ENCODE data around the gene PDS5B. TPM values are rescaled to one million over a fixed set of nuclear protein-coding genes. Genes with fewer than 3 reads are reported as not detected.

PDS5B gene
- total RNA-seq, 1 experiment from 2014 or later = 26.5 TPM

- no peaks in the 10 kb centered on the region for H3K9me2 ChIP-seq (ENCODE audit: insufficient read depth)
- H3K9ac ChIP-seq (ENCODE audit: low read length) = no peak overlapping the region
- DNase-seq (ENCODE audit: low read depth, low spot score) (no peak), ATAC-seq (no peak)
- H3K79me2 ChIP-seq (ENCODE audit: insufficient read depth, low read length) = peaks cover 88% of the 10 kb centered on the region
- no peaks in the 10 kb centered on the region for H3K36me3 ChIP-seq (ENCODE audit: control insufficient read depth in 1 of 2, insufficient read depth in 2 of 2, low read length in 2 of 2)
- H3K4me2 ChIP-seq (ENCODE audit: low read length) = no peak overlapping the region
- H2AFZ ChIP-seq (ENCODE audit: low read depth, low read length, poor library complexity, severe bottlenecking) = no peak overlapping the region
- BruUV-seq (replicated peaks) = no TSS peak
- no peak overlapping the region for H3K4me3 ChIP-seq (replicated peaks in 1 of 2; ENCODE audit: low read depth in 1 of 2, low read length in 2 of 2)
- intact Hi-C loops (cut with micrococcal nuclease) = no loop called here
- H4K20me1 ChIP-seq (ENCODE audit: insufficient read depth) = peaks cover 6% of the 10 kb centered on the region; the same call in 1 of the 2 replicates
- POLR2A ChIA-PET = no interaction called here
- no peaks in the 10 kb centered on the region for H3K4me1 ChIP-seq (ENCODE audit: control insufficient read depth in 1 of 2, insufficient read depth in 2 of 2, low read length in 2 of 2)
- TF ChIP-seq, protein P1, sequence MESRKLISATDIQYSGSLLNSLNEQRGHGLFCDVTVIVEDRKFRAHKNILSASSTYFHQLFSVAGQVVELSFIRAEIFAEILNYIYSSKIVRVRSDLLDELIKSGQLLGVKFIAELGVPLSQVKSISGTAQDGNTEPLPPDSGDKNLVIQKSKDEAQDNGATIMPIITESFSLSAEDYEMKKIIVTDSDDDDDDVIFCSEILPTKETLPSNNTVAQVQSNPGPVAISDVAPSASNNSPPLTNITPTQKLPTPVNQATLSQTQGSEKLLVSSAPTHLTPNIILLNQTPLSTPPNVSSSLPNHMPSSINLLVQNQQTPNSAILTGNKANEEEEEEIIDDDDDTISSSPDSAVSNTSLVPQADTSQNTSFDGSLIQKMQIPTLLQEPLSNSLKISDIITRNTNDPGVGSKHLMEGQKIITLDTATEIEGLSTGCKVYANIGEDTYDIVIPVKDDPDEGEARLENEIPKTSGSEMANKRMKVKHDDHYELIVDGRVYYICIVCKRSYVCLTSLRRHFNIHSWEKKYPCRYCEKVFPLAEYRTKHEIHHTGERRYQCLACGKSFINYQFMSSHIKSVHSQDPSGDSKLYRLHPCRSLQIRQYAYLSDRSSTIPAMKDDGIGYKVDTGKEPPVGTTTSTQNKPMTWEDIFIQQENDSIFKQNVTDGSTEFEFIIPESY (IDR thresholded peaks at IDR 0.05; ENCODE audit: extremely low read depth, insufficient replicate concordance, low read length) = no peak
- TF ChIP-seq SRF (IDR thresholded peaks at IDR 0.05; ENCODE audit: low read depth) (no peak), YY1 (IDR thresholded peaks at IDR 0.05; ENCODE audit: extremely low read depth, insufficient replicate concordance, low read depth, low read length) (no peak), CTCF (IDR thresholded peaks at IDR 0.05 in 2 of 3, conservative IDR thresholded peaks at IDR 0.05 in 1 of 3; ENCODE audit: borderline replicate concordance in 1 of 3, insufficient read depth in 1 of 3, low read depth in 2 of 3, low read length in 2 of 3) (no peak), RAD21 (IDR thresholded peaks at IDR 0.05; ENCODE audit: low read depth) (no peak)
- TF ChIP-seq, protein P2, sequence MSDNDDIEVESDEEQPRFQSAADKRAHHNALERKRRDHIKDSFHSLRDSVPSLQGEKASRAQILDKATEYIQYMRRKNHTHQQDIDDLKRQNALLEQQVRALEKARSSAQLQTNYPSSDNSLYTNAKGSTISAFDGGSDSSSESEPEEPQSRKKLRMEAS (IDR thresholded peaks at IDR 0.05) = no peak
- CTCF ChIA-PET = no interaction called here
- H3K9me3 ChIP-seq (ENCODE audit: control insufficient read depth in 1 of 2, insufficient read depth in 1 of 2, low read depth in 1 of 2, low read length in 2 of 2) = no peaks in the 10 kb centered on the region
- H3K27ac ChIP-seq (ENCODE audit: low read depth, low read length) = no peak overlapping the region
- RAD21 ChIA-PET (ENCODE audit: low non-redundant PET in 1 of 2, low total read pairs in 2 of 2, uncharacterized antibody in 2 of 2, unreplicated experiment in 2 of 2) = no interaction called here
- H3K27me3 ChIP-seq (ENCODE audit: insufficient read depth, low read length) = no peaks in the 10 kb centered on the region
Measured at GRCh38 chr13:32610977-32611376, 24.7 kb downstream of the PDS5B start.

Data from HCT116 (cell line).